K562 (cell line): ENCODE results near the gene EFHC1. TPM values are rescaled to one million over a fixed set of nuclear protein-coding genes. Genes with fewer than 3 reads are reported as not detected.

Experiments
- ATAC-seq: fragments of 200-7000 bp; cut with Tn5 transposase; 3 replicates; pipeline ENCODE4 v1.9.1; 2020; ENCODE audit warnings: moderate library complexity
- BruUV-seq: library from RNA; stranded (reverse); fragments of 400-500 nt; replicated peaks from 2 replicates; lab custom pipeline; 2021; lab: Mats Ljungman, UMichigan
- CTCF ChIA-PET: fragments of 300-600 bp; formaldehyde crosslinking; extraction: SDS; loops from one replicate; lab custom pipeline; 2021; ENCODE audit warnings: low intra/inter-chr PET ratio; lab: Yijun Ruan, JAX
- POLR2A ChIA-PET: fragments of 300-600, 350-650 bp; sonication (Branson Sonifier 250); formaldehyde crosslinking; extraction: SDS; loops from one replicate; lab custom pipeline; 2021; ENCODE audit warnings: antibody characterized with exemption, inconsistent platforms; lab: Yijun Ruan, JAX
- DNase-seq, 4 experiments: peaks; one replicate each; pipeline versions ENCODE4 v3.0.0 to v3.0.0-alpha.2; 2011 to 2018; ENCODE audit warnings: low spot score in 3 of 4, mixed read lengths in 3 of 4; ENCODE audit errors: extremely low read depth in 1 of 4
- FAIRE-seq: peaks from 2 replicates; lab custom pipeline; 2011; peaks lifted over from hg19 to GRCh38; lab: Jason Lieb, UNC
- H2AFZ ChIP-seq: 2 replicates; pipeline ENCODE4 v1.6.0; 2011; ENCODE audit warnings: low read depth, low read length, control low read depth, inconsistent platforms
- H3K27ac ChIP-seq: fragments of 200-600 bp; 3 replicates; pipeline ENCODE4 v1.8.0; 2011; ENCODE audit warnings: low read depth, mild to moderate bottlenecking, control low read depth, inconsistent platforms, low read length, moderate library complexity, mixed read lengths; ENCODE audit errors: extremely low read depth
- H3K27me3 ChIP-seq, 2 experiments: fragments of 300-600 bp in 1 of 2; 2 replicates in 1 of 2; 3 replicates in 1 of 2; pipeline versions ENCODE4 v1.6.0 to v1.8.0; 2011; ENCODE audit warnings: inconsistent platforms in 2 of 2, low read length in 2 of 2, mild to moderate bottlenecking in 1 of 2, mixed read lengths in 1 of 2, moderate library complexity in 1 of 2; ENCODE audit not compliant: control insufficient read depth in 2 of 2, insufficient read depth in 2 of 2
- H3K36me3 ChIP-seq: fragments of 300-600 bp; 3 replicates; pipeline ENCODE4 v1.8.0; 2011; ENCODE audit warnings: mild to moderate bottlenecking, low read length, inconsistent platforms; ENCODE audit not compliant: control insufficient read depth, insufficient read depth
- H3K4me1 ChIP-seq, 2 experiments: fragments of 200-600 bp in 1 of 2; replicated peaks in 1 of 2; 2 replicates in 1 of 2; 3 replicates in 1 of 2; pipeline versions ENCODE4 v1.5.1 to v1.8.0; 2011; ENCODE audit warnings: inconsistent platforms in 2 of 2, low read length in 2 of 2, mild to moderate bottlenecking in 1 of 2, mixed read lengths in 1 of 2, moderate library complexity in 1 of 2; ENCODE audit not compliant: control insufficient read depth in 2 of 2, insufficient read depth in 2 of 2
- H3K4me2 ChIP-seq: 2 replicates; pipeline ENCODE4 v1.6.1; 2011; ENCODE audit warnings: low read length, control low read depth, inconsistent platforms, mixed read lengths; ENCODE audit not compliant: insufficient read depth
- H3K4me3 ChIP-seq: fragments of 200-600 bp; sonication (generic), shearing (Covaris generic); 2 replicates; pipeline ENCODE4 v1.5.1; 2016; ENCODE audit warnings: control low read depth, inconsistent platforms
- H3K79me2 ChIP-seq: fragments of 200-600 bp; 3 replicates; pipeline ENCODE4 v1.8.0; 2011; ENCODE audit warnings: low read length, inconsistent platforms; ENCODE audit not compliant: control insufficient read depth, insufficient read depth
- H3K9ac ChIP-seq, 2 experiments: 2 replicates each; pipeline versions ENCODE4 v1.6.0 to v1.6.1; 2011; ENCODE audit warnings: low read depth in 2 of 2, low read length in 2 of 2, control low read depth in 1 of 2, inconsistent platforms in 1 of 2, mild to moderate bottlenecking in 1 of 2, mixed read lengths in 1 of 2; ENCODE audit not compliant: insufficient read depth in 1 of 2
- H3K9me1 ChIP-seq: one replicate; pipeline ENCODE4 v1.6.0; 2011; ENCODE audit warnings: inconsistent platforms, mild to moderate bottlenecking, low read length, moderate library complexity; ENCODE audit not compliant: control insufficient read depth, insufficient read depth
- H3K9me3 ChIP-seq: replicated peaks from 2 replicates; pipeline ENCODE4 v1.5.1; 2011; ENCODE audit warnings: low read depth, low read length, inconsistent platforms; ENCODE audit not compliant: control insufficient read depth, insufficient read depth
- H4K20me1 ChIP-seq: replicated peaks from 2 replicates; pipeline ENCODE4 v1.6.1; 2011; ENCODE audit warnings: low read length, inconsistent platforms, mixed read lengths; ENCODE audit not compliant: control insufficient read depth, insufficient read depth
- CEBPB ChIP-seq: fragments of 450-650 bp; IDR thresholded peaks from 2 replicates; pipeline ENCODE4 v1.6.1; 2016; ENCODE audit warnings: missing genetic modification characterization, missing compliant biosample characterization
- ESRRB ChIP-seq: fragments of 250-450 bp; sonication (Bioruptor Pico); IDR thresholded peaks from 2 replicates; pipeline ENCODE4 v1.5.0; 2020; ENCODE audit warnings: mild to moderate bottlenecking, moderate library complexity, borderline replicate concordance
- TAF9B ChIP-seq: fragments of 450-650 bp; IDR thresholded peaks from 2 replicates; pipeline ENCODE4 v1.6.1; 2018; ENCODE audit warnings: mild to moderate bottlenecking; ENCODE audit not compliant: partially characterized antibody
- ZSCAN29 ChIP-seq: fragments of 450-650 bp; IDR thresholded peaks from 2 replicates; pipeline ENCODE4 v1.6.1; 2017
- WGBS: fragments of 100-300 bp; shearing (Covaris generic); methylation state at CpG from one replicate; pipeline ENCODE4 v1.1.6; 2016; ENCODE audit warnings: low coverage, mixed read lengths; ENCODE audit not compliant: insufficient coverage; ENCODE audit errors: missing lambda C conversion rate; 5-methylcytosine and 5-hydroxymethylcytosine counted together
- in situ Hi-C: fragments of 300-500 bp; cut with MboI; formaldehyde crosslinking; loops from 4 replicates; pipeline ENCODE4 v1.15.0; 2018; ENCODE audit warnings: inconsistent platforms, mixed read lengths
- intact Hi-C: fragments of 100-400 bp; cut with micrococcal nuclease; formaldehyde crosslinking; loops from 2 replicates; pipeline ENCODE4 v1.14.2; 2022
- polyA plus RNA-seq, 8 experiments: library from polyadenylated mRNA; depleted of rRNA in 4 of 8; stranded (reverse) in 5 of 8; unstranded in 3 of 8; fragments of >200 nt; fragmentation: Nextera tagmentation in 2 of 8; fragmentation: Illumina TruSeq in 1 of 8; extraction: Ambion mirVana in 2 of 8; extraction: Trizol in 1 of 8; gene quantifications; 2 replicates each; pipeline versions ENCODE4 v1.2.1 to v1.2.3, GENCODE V29; 2011 to 2014; ENCODE audit warnings: inconsistent platforms in 1 of 8, missing spikeins in 1 of 8
- total RNA-seq, 7 experiments: library from RNA; depleted of rRNA in 6 of 7; stranded (reverse); fragments of >200 nt in 6 of 7; fragmentation: Illumina TruSeq in 2 of 7; extraction: Trizol in 2 of 7; gene quantifications; 2 replicates each; pipeline versions ENCODE4 v1.2.1 to v1.2.3, GENCODE V29; 2011 to 2021; ENCODE audit warnings: low replicate concordance in 1 of 7
- TF ChIP-seq, protein P1 (sequence below): fragments of 200-800 bp; sonication (Bioruptor generic); IDR thresholded peaks from 2 replicates; pipeline ENCODE4 v1.6.1; 2016; ENCODE audit warnings: missing genetic modification characterization, missing compliant biosample characterization

EFHC1 gene
- total and polyA plus RNA-seq, 9 of the 15 experiments (the other 6 are each of a cell fraction or from before 2014, with no cell fraction given) = 9.5 to 31.0 (median 14.9) TPM

DNA sequence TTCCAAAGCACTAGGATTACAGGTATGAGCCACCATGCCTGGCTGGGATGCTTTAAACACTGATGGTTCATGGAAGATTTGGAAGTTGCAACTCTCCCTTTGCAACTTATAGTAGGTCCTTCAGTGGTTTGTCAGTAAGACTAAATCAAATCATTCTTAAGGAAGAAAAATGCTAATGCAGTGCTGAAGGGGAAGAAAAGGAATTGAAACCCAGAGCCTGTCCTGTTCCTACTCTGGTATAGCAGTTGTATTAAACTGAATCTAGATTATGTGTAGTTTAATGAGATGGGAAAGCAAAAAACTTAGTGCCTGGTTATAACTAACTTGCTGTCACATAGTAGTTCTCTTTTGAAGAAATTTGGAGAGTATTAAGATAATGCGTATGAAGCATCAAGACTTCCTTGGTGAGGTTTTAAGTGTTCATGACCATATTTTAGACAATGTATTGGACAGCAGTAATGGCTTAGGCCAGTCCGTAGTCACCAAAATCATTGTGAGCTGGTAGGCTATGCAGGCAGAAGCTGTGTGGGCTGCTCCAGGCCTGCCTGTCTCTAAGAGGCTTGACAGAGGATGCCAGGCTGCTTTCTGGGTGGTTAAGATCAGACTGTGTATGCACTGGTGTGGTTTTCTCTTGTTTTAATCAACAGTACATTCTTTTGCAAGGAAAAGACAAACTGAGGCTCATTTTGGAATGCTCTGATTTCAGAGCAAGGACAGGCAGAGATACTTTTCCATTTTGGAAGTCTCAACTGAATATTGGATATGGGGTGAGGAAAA is 44.2 kb upstream of the EFHC1 start:
- Histone ChIP-seq H3K4me2 (no peak overlapping the region), H3K36me3 (peaks cover 3% of the 10 kb centered on the region; the same call in 1 of the 3 replicates), H3K4me1 (no peaks in the 10 kb centered on the region)
- WGBS = 72% methylated on average over 2 of the region's 2 CpGs
- DNase-seq = no peak
- ChIA-PET CTCF (no interaction called here), POLR2A (interaction anchor here (0.6 kb wide), 1 partner anchor 14 kb away, joined by 3 read pairs; no protein-coding TSS in a partner anchor)
- FAIRE-seq = no peak
- intact Hi-C loops = no loop called here
- peak; percentile 51; the same call in 2 of the 3 replicates for ATAC-seq
- TF ChIP-seq TAF9B = no peak
- TF ChIP-seq ESRRB (CRISPR knock-in tag) = no peak
- TF ChIP-seq, protein P1, sequence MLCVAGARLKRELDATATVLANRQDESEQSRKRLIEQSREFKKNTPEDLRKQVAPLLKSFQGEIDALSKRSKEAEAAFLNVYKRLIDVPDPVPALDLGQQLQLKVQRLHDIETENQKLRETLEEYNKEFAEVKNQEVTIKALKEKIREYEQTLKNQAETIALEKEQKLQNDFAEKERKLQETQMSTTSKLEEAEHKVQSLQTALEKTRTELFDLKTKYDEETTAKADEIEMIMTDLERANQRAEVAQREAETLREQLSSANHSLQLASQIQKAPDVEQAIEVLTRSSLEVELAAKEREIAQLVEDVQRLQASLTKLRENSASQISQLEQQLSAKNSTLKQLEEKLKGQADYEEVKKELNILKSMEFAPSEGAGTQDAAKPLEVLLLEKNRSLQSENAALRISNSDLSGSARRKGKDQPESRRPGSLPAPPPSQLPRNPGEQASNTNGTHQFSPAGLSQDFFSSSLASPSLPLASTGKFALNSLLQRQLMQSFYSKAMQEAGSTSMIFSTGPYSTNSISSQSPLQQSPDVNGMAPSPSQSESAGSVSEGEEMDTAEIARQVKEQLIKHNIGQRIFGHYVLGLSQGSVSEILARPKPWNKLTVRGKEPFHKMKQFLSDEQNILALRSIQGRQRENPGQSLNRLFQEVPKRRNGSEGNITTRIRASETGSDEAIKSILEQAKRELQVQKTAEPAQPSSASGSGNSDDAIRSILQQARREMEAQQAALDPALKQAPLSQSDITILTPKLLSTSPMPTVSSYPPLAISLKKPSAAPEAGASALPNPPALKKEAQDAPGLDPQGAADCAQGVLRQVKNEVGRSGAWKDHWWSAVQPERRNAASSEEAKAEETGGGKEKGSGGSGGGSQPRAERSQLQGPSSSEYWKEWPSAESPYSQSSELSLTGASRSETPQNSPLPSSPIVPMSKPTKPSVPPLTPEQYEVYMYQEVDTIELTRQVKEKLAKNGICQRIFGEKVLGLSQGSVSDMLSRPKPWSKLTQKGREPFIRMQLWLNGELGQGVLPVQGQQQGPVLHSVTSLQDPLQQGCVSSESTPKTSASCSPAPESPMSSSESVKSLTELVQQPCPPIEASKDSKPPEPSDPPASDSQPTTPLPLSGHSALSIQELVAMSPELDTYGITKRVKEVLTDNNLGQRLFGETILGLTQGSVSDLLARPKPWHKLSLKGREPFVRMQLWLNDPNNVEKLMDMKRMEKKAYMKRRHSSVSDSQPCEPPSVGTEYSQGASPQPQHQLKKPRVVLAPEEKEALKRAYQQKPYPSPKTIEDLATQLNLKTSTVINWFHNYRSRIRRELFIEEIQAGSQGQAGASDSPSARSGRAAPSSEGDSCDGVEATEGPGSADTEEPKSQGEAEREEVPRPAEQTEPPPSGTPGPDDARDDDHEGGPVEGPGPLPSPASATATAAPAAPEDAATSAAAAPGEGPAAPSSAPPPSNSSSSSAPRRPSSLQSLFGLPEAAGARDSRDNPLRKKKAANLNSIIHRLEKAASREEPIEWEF (CRISPR knock-in tag) = no peak
- TF ChIP-seq CEBPB (tag) = no peak
- TF ChIP-seq ZSCAN29 = no peak
- TF ChIP-seq, all 486 proteins: peak for 0
- H2AFZ ChIP-seq = no peak overlapping the region
- BruUV-seq = no TSS peak
- no peak overlapping the region for H3K9ac ChIP-seq
- no peaks in the 10 kb centered on the region for H3K9me1 ChIP-seq
- peaks cover 8% of the 10 kb centered on the region; the same call in 1 of the 3 replicates for H3K79me2 ChIP-seq
- H3K4me3 ChIP-seq = no peak overlapping the region
- in situ Hi-C loops = no loop called here
- H4K20me1 ChIP-seq = no peaks in the 10 kb centered on the region
- H3K27ac ChIP-seq = no peak overlapping the region
- H3K9me3 ChIP-seq = no peaks in the 10 kb centered on the region
- H3K27me3 ChIP-seq = no peaks in the 10 kb centered on the region
